ENCODE results near the gene HBM. TPM values are rescaled to one million over a fixed set of nuclear protein-coding genes. Genes with fewer than 3 reads are reported as not detected.
"Not testable (repeated sequence)": the region's sequence is repeated elsewhere in the genome, so short reads cannot be mapped to it uniquely, and the experiment has no call there.

The HBM gene
- total RNA-seq, 2 experiments from 2014 or later, result not detected

DNA sequence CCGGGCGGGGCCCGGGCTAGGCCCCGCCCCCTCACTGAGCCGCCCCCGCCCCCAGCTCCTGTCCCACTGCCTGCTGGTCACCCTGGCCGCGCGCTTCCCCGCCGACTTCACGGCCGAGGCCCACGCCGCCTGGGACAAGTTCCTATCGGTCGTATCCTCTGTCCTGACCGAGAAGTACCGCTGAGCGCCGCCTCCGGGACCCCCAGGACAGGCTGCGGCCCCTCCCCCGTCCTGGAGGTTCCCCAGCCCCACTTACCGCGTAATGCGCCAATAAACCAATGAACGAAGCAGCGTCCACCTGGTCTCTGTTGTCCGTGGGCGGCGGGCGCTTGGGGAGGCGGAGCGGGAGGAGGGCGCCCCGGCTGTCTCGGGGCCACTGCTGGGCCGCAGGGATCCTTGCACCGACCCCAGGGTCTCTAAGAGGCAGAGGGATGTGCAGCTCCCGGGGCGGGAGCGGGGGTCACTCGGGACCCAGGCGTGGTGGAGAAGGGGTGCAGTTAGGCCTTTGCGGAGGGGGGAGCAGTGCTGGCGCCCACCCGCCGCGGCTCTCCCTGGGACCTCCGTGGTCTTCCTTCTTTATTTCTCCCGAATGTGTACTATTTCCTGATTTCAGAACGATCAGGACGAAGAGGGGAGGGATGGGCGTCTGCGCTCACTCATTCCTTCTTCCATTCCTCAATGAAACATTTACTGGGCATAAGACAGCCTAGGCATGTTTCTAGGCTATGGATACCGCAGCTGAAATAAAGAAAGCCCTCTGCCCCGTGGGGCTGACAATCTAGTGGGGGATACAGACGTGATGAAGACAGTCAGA lies 11.4 kb upstream of the HBM start:
- Mint-ChIP-seq H3K27ac (no peak overlapping the region), H3K4me3 (peak overlapping the region; percentile 78), H3K4me1 (peaks cover 5% of the 10 kb centered on the region), H3K36me3 (no peaks in the 10 kb centered on the region), H3K9me3 (no peaks in the 10 kb centered on the region), H3K27me3 (peaks cover 31% of the 10 kb centered on the region)
- ATAC-seq (ENCODE audit: low read depth) (peak; percentile 27), DNase-seq (peak; percentile 52)
- POLR2A ChIA-PET, result no interaction called here

DNA sequence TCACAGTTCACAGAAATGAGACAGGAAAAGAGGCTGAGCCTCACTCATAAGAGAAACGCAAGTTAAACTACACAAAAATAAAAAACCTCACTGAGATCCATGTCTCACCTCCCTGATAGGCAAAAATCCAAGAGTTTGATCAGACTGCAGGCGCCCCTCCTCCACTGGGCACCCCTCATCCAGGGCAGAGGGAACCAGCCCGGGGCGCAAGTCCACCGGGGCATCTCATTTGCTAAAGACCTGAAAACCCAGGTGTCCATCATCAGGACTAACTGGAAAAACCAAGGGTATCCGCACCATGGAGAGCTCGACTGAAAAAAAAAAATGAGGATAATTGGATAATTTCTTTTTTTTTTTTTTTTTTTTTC lies 10.8 kb upstream of the HBM start:
- Mint-ChIP-seq H3K9me3 (no peaks in the 10 kb centered on the region), H3K36me3 (no peaks in the 10 kb centered on the region), H3K27ac (no peak overlapping the region), H3K27me3 (peaks cover 28% of the 10 kb centered on the region), H3K4me1 (peaks cover 5% of the 10 kb centered on the region), H3K4me3 (peak overlapping the region; percentile 78)
- ATAC-seq (ENCODE audit: low read depth) (no peak), DNase-seq (no peak)
- POLR2A ChIA-PET, result no interaction called here

GRCh38 chr16:159136-159849 lies 6.5 kb upstream of the HBM start:
- DNase-seq (no peak), ATAC-seq (ENCODE audit: low read depth) (no peak)
- POLR2A ChIA-PET, result no interaction called here
- Mint-ChIP-seq H3K9me3 (no peaks in the 10 kb centered on the region), H3K27ac (no peak overlapping the region), H3K36me3 (no peaks in the 10 kb centered on the region), H3K4me1 (peaks cover 5% of the 10 kb centered on the region), H3K27me3 (peaks cover 28% of the 10 kb centered on the region), H3K4me3 (no peak overlapping the region)

DNA sequence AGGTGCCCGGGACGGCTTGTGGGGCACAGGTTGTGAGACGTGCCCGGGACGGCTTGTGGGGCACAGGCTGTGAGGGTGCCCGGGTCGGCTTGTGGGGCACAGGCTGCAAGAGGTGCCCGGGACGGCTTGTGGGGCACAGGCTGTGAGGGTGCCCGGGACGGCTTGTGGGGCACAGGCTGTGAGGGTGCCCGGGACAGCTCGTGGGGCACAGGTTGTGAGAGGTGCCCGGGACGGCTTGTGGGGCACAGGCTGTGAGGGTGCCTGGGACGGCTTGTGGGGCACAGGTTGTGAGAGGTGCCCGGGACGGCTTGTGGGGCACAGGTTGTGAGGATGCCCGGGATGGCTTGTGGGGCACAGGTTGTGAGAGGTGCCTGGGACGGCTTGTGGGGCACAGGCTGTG lies 5.5 kb upstream of the HBM start:
- H3K9me3 Mint-ChIP-seq; DNase-seq; ATAC-seq (ENCODE audit: low read depth); H3K36me3 Mint-ChIP-seq; H3K27ac Mint-ChIP-seq; H3K4me3 Mint-ChIP-seq; POLR2A ChIA-PET; H3K4me1 Mint-ChIP-seq: not testable (repeated sequence)
- peaks cover 24% of the 10 kb centered on the region for H3K27me3 Mint-ChIP-seq

- H3K27ac Mint-ChIP-seq, result no peak overlapping the region
- no peaks in the 10 kb centered on the region for H3K36me3 Mint-ChIP-seq
- H3K4me1 Mint-ChIP-seq, result no peaks in the 10 kb centered on the region
- H3K9me3 Mint-ChIP-seq, result no peaks in the 10 kb centered on the region
- H3K27me3 Mint-ChIP-seq, result peaks cover 25% of the 10 kb centered on the region
- no peak for DNase-seq
- POLR2A ChIA-PET, result no interaction called here
- H3K4me3 Mint-ChIP-seq, result no peak overlapping the region
- no peak for ATAC-seq (ENCODE audit: low read depth)
These were observed 5.0 kb upstream of the HBM start for GRCh38 chr16:160691-161190.

- no peak for ATAC-seq (ENCODE audit: low read depth)
- POLR2A ChIA-PET, result no interaction called here
- no peak overlapping the region for H3K4me3 Mint-ChIP-seq
- no peaks in the 10 kb centered on the region for H3K9me3 Mint-ChIP-seq
- H3K27me3 Mint-ChIP-seq, result peaks cover 30% of the 10 kb centered on the region
- H3K27ac Mint-ChIP-seq, result no peak overlapping the region
- H3K36me3 Mint-ChIP-seq, result no peaks in the 10 kb centered on the region
- DNase-seq, result no peak
- peaks cover 3% of the 10 kb centered on the region for H3K4me1 Mint-ChIP-seq
These were observed 3.3 kb upstream of the HBM start for GRCh38 chr16:162271-162991.

GRCh38 chr16:163139-163538 lies 2.6 kb upstream of the HBM start:
- H3K4me1 Mint-ChIP-seq; POLR2A ChIA-PET; ATAC-seq (ENCODE audit: low read depth); H3K27ac Mint-ChIP-seq; H3K9me3 Mint-ChIP-seq; H3K36me3 Mint-ChIP-seq; DNase-seq; H3K4me3 Mint-ChIP-seq: not testable (repeated sequence)
- H3K27me3 Mint-ChIP-seq, result peaks cover 37% of the 10 kb centered on the region

DNA sequence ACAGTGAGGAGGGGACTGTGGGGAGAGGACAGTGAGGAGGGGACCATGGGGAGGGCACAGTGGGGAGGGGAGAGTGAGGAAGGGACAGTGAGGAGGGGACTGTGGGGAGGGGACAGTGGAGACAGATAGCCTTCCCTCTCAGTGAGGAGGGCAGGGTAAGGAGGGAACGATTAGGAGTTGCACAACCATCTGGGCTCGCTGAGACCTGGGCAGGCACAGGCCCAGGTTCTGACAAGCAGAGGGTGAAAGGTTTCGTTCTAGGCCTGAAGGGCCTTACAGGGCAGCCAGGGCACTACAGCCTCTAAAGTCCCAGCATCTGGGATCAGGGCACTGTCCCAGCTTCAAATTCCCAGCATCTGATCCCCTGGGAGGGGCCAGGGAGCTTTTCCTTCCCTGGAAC lies 2.1 kb upstream of the HBM start:
- DNase-seq; POLR2A ChIA-PET; H3K4me3 Mint-ChIP-seq; ATAC-seq (ENCODE audit: low read depth); H3K9me3 Mint-ChIP-seq; H3K36me3 Mint-ChIP-seq; H3K4me1 Mint-ChIP-seq; H3K27ac Mint-ChIP-seq: not testable (repeated sequence)
- peaks cover 40% of the 10 kb centered on the region for H3K27me3 Mint-ChIP-seq

GRCh38 chr16:164134-164823 lies 1.5 kb upstream of the HBM start:
- H3K9me3 Mint-ChIP-seq, H3K4me3 Mint-ChIP-seq, DNase-seq, H3K27ac Mint-ChIP-seq, H3K36me3 Mint-ChIP-seq, H3K4me1 Mint-ChIP-seq, POLR2A ChIA-PET: not testable (repeated sequence)
- peaks cover 44% of the 10 kb centered on the region for H3K27me3 Mint-ChIP-seq
- ATAC-seq (ENCODE audit: low read depth), result peak; percentile 41

GRCh38 chr16:164827-165538 lies 795 bp upstream of the HBM start:
- ATAC-seq (ENCODE audit: low read depth), result no peak
- Mint-ChIP-seq H3K4me1 (peaks cover 5% of the 10 kb centered on the region), H3K4me3 (no peak overlapping the region), H3K36me3 (no peaks in the 10 kb centered on the region), H3K27me3 (peaks cover 46% of the 10 kb centered on the region), H3K9me3 (no peaks in the 10 kb centered on the region), H3K27ac (no peak overlapping the region)
- no peak for DNase-seq
- POLR2A ChIA-PET, result no interaction called here

DNA sequence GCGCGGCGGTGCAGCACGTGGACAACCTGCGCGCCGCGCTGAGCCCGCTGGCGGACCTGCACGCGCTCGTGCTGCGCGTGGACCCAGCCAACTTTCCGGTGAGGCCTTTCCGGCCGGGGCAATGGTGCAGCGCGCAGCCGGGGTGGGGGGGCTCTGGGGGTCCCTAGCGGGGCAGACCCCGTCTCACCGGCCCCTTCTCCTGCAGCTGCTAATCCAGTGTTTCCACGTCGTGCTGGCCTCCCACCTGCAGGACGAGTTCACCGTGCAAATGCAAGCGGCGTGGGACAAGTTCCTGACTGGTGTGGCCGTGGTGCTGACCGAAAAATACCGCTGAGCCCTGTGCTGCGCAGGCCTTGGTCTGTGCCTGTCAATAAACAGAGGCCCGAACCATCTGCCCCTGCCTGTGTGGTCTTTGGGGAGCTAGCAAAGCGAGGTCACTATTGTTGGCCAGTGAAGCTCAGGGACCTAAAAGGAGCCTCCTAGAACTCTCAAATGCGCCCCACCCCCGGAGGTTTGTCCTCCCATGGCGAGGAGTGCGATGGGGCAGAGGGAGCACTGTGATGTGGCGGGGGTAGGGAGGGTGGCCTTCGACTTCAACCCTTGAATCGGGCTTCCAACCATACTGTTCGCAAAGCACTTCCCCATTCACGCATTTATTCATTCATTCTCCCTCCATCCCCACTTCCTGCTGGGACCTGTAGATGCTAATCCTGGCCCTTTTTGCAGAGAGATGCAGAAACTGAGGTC lies 770 bp downstream of the HBM start:
- H3K9me3 Mint-ChIP-seq, result no peaks in the 10 kb centered on the region
- DNase-seq, result no peak
- H3K36me3 Mint-ChIP-seq, result no peaks in the 10 kb centered on the region
- H3K27ac Mint-ChIP-seq, result no peak overlapping the region
- POLR2A ChIA-PET, result interaction anchor here (0.6 kb wide), 1 partner anchor 69 kb away, joined by 3 read pairs; no protein-coding TSS in a partner anchor
- peaks cover 54% of the 10 kb centered on the region for H3K27me3 Mint-ChIP-seq
- no peak for ATAC-seq (ENCODE audit: low read depth)
- H3K4me1 Mint-ChIP-seq, result peaks cover 7% of the 10 kb centered on the region
- no peak overlapping the region for H3K4me3 Mint-ChIP-seq

DNA sequence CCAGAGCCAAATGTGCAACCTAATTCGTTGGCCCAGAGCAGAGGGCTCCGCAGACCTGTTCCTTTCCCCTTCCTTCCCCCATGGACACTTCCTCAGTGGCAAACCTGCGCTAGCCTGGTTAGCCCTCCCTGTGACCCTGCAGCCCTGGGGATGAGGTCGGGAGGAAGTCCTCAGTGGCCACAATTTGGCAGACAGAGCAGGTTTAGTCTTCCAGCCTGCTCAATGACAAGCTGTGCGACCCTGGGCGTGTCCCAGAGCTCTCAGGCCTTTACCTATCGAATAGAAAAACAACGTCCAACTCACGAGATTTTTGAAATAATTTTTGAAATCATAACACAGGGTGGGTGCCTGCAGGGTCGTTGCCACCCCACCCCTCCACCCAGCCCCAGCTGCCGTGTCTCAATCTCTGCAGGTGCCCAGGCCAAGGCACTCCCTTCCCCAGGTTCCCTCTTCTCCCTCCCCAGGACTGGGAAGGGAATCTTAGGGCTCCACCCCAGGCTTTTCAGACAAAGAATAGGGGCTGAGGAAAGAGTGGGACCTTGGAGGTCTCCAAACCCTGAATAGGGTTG lies 1.4 kb downstream of the HBM start:
- Mint-ChIP-seq H3K4me3 (no peak overlapping the region), H3K4me1 (peaks cover 9% of the 10 kb centered on the region), H3K27me3 (peaks cover 60% of the 10 kb centered on the region), H3K9me3 (no peaks in the 10 kb centered on the region), H3K36me3 (no peaks in the 10 kb centered on the region), H3K27ac (no peak overlapping the region)
- DNase-seq (no peak), ATAC-seq (ENCODE audit: low read depth) (no peak)
- POLR2A ChIA-PET, result no interaction called here
